ENCODE results near the gene IMPDH2. TPM values are rescaled to one million over a fixed set of nuclear protein-coding genes. Genes with fewer than 3 reads are reported as not detected.

IMPDH2 gene
- total and polyA plus RNA-seq, 2 experiments from 2014 or later: 121 to 210 TPM

DNA sequence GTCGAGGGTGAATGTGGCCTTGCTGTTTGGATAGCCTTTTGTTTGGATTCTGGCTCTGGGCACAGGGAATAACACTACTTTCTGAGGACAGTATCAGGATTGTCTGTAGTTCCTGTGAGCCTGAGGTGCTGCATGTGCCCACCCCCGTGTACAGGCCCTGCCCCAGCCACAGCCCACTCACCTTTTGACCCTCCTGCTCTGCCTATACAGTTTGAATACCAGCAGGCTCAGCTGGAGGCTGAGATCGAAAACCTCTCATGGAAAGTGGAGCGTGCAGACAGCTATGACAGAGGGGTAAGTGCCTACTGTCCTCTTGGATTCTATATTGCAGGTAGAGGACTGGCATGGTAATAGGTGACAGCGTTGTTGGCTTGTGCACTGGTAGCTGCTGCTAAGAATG, 46.5 kb downstream of the IMPDH2 start:
- DNase-seq: no peak
- Histone ChIP-seq H3K27ac (no peak overlapping the region), H3K9me2 (ENCODE audit: insufficient read depth) (no peaks in the 10 kb centered on the region), H3K9me3 (ENCODE audit: low read depth) (no peaks in the 10 kb centered on the region), H3K4me1 (ENCODE audit: insufficient read depth) (no peaks in the 10 kb centered on the region), H3K27me3 (replicated peaks; ENCODE audit: insufficient read depth) (no peaks in the 10 kb centered on the region), H4K20me1 (ENCODE audit: insufficient read depth) (no peaks in the 10 kb centered on the region), H3F3A (ENCODE audit: insufficient read depth) (0 out of 2 replicates have a peak, but pooled peaks cover 6% of the 10 kb centered on the region), H3K79me2 (ENCODE audit: insufficient read depth) (no peaks in the 10 kb centered on the region), H2AFZ (no peak overlapping the region), H3K4me3 (no peak overlapping the region), H3K36me3 (ENCODE audit: low read depth) (peaks cover 17% of the 10 kb centered on the region), H3K9ac (no peak overlapping the region), H3K4me2 (ENCODE audit: unreplicated experiment) (no peak overlapping the region)
- in situ Hi-C loops (cut with MboI): no loop called here
- 57 to 71% methylated on average over 5 of the region's 5 CpGs for WGBS, 2 experiments (ENCODE audit: low coverage in 1 of 2, low lambda C conversion rate in 2 of 2, missing lambda C conversion rate in 2 of 2)
- TF ChIP-seq EZH2 (IDR thresholded peaks at IDR 0.05; ENCODE audit: insufficient read depth, poor library complexity, severe bottlenecking) (no peak), EZH2phosphoT487 (IDR thresholded peaks at IDR 0.05; ENCODE audit: insufficient read depth, low read depth) (no peak)

DNA sequence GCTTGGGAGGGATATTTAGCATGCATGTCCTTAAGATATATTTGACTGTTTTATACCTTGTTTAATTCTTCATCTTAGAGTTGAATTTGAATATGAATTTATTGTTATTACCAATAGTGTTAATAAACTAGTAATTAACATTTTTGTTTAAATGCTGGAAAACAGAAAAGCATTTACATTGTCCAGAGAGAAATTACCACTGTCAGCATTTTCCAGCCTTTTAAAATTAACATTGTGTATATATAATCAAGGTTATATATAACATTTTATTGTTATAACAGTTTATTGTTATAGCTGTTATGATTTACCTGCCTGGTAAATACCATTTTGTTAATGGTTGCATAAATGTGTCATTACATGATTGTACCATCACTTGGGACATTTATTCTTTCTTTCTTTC, 47.2 kb downstream of the IMPDH2 start:
- H3K4me2 ChIP-seq (ENCODE audit: unreplicated experiment): no peak overlapping the region
- no peak overlapping the region for H2AFZ ChIP-seq
- no peak for DNase-seq
- H3F3A ChIP-seq (ENCODE audit: insufficient read depth): 0 out of 2 replicates have a peak, but pooled peaks cover 6% of the 10 kb centered on the region
- no peaks in the 10 kb centered on the region for H4K20me1 ChIP-seq (ENCODE audit: insufficient read depth)
- in situ Hi-C loops (cut with MboI): no loop called here
- H3K9me3 ChIP-seq (ENCODE audit: low read depth): no peaks in the 10 kb centered on the region
- H3K4me1 ChIP-seq (ENCODE audit: insufficient read depth): no peaks in the 10 kb centered on the region
- H3K4me3 ChIP-seq: no peak overlapping the region
- no peaks in the 10 kb centered on the region for H3K27me3 ChIP-seq (replicated peaks; ENCODE audit: insufficient read depth)
- TF ChIP-seq EZH2phosphoT487 (IDR thresholded peaks at IDR 0.05; ENCODE audit: insufficient read depth, low read depth) (no peak), EZH2 (IDR thresholded peaks at IDR 0.05; ENCODE audit: insufficient read depth, poor library complexity, severe bottlenecking) (no peak)
- H3K9me2 ChIP-seq (ENCODE audit: insufficient read depth): no peaks in the 10 kb centered on the region
- H3K27ac ChIP-seq: no peak overlapping the region
- no peak overlapping the region for H3K9ac ChIP-seq
- peaks cover 22% of the 10 kb centered on the region for H3K36me3 ChIP-seq (ENCODE audit: low read depth)
- H3K79me2 ChIP-seq (ENCODE audit: insufficient read depth): no peaks in the 10 kb centered on the region

DNA sequence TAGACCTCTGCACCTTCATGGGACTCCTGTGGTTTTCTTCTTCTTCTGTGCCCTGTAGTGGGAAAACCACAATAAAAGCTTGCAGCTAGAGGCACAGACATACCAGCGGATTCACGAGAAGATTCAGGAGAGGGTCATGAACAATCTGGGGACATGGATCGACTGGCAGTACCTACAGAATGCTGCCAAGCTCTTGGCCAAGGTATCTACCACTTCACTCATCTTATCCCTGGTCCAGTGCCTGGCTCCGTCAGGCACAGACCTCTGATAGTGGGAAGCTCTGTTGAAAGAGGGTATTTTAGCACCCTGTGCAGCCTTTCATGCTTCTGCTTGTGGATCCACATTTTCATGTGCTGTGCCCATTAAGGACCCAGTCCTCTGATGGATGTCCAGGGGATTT, 48.9 kb downstream of the IMPDH2 start:
- Histone ChIP-seq H3K79me2 (ENCODE audit: insufficient read depth) (no peaks in the 10 kb centered on the region), H3F3A (ENCODE audit: insufficient read depth) (0 out of 2 replicates have a peak, but pooled peaks cover 6% of the 10 kb centered on the region), H3K27ac (no peak overlapping the region), H3K4me2 (ENCODE audit: unreplicated experiment) (no peak overlapping the region), H4K20me1 (ENCODE audit: insufficient read depth) (no peaks in the 10 kb centered on the region), H3K4me1 (ENCODE audit: insufficient read depth) (no peaks in the 10 kb centered on the region), H3K9me3 (ENCODE audit: low read depth) (no peaks in the 10 kb centered on the region), H3K9me2 (ENCODE audit: insufficient read depth) (no peaks in the 10 kb centered on the region), H2AFZ (no peak overlapping the region), H3K36me3 (ENCODE audit: low read depth) (peaks cover 34% of the 10 kb centered on the region), H3K9ac (no peak overlapping the region), H3K27me3 (replicated peaks; ENCODE audit: insufficient read depth) (no peaks in the 10 kb centered on the region), H3K4me3 (no peak overlapping the region)
- no peak for DNase-seq
- in situ Hi-C loops (cut with MboI): no loop called here
- TF ChIP-seq EZH2phosphoT487 (IDR thresholded peaks at IDR 0.05; ENCODE audit: insufficient read depth, low read depth) (no peak), EZH2 (IDR thresholded peaks at IDR 0.05; ENCODE audit: insufficient read depth, poor library complexity, severe bottlenecking) (no peak)
- 82 to 95% methylated on average over 4 of the region's 4 CpGs for WGBS, 2 experiments (ENCODE audit: low coverage in 1 of 2, low lambda C conversion rate in 2 of 2, missing lambda C conversion rate in 2 of 2)

DNA sequence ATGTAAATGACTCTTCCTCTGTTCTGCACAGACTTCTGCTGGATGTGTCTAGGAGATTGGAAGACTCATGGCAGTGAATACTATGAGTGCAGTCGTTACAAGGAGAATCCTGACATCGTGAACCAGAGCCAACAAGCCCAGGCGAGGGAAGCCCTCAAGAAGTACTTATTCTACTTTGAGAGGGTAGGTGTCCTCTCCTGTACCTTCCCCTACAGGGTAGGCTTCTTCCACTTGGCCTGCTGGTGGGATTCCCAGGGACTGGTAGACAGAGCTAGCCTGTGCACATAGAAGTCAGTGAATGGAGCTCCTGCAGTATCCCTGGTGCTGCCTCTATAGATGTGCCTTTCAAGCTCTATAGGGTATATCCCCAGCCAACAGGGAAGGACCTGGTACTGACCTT, 49.7 kb downstream of the IMPDH2 start:
- peaks cover 42% of the 10 kb centered on the region for H3K36me3 ChIP-seq (ENCODE audit: low read depth)

More for the DNA sequence above, 49.7 kb downstream of the IMPDH2 start:
- DNase-seq: no peak
- TF ChIP-seq EZH2 (IDR thresholded peaks at IDR 0.05; ENCODE audit: insufficient read depth, poor library complexity, severe bottlenecking): no peak
- TF ChIP-seq EZH2phosphoT487 (IDR thresholded peaks at IDR 0.05; ENCODE audit: insufficient read depth, low read depth): no peak
- Histone ChIP-seq H3K27me3 (replicated peaks; ENCODE audit: insufficient read depth) (no peaks in the 10 kb centered on the region), H3K79me2 (ENCODE audit: insufficient read depth) (no peaks in the 10 kb centered on the region), H3K4me2 (ENCODE audit: unreplicated experiment) (no peak overlapping the region), H2AFZ (no peak overlapping the region), H3K4me1 (ENCODE audit: insufficient read depth) (no peaks in the 10 kb centered on the region), H4K20me1 (ENCODE audit: insufficient read depth) (no peaks in the 10 kb centered on the region), H3K27ac (no peak overlapping the region), H3F3A (ENCODE audit: insufficient read depth) (0 out of 2 replicates have a peak, but pooled peaks cover 1% of the 10 kb centered on the region), H3K9me2 (ENCODE audit: insufficient read depth) (no peaks in the 10 kb centered on the region), H3K9me3 (ENCODE audit: low read depth) (no peaks in the 10 kb centered on the region), H3K9ac (no peak overlapping the region), H3K4me3 (no peak overlapping the region)
- 95 to 96% methylated on average over 3 of the region's 3 CpGs for WGBS, 2 experiments (ENCODE audit: low coverage in 1 of 2, low lambda C conversion rate in 2 of 2, missing lambda C conversion rate in 2 of 2)
- in situ Hi-C loops (cut with MboI): no loop called here

MicroRNAs encoded within 50 kb of the gene (microRNA counts, 767-probe panel; counts per million panel counts)
- microRNA hsa-miR-191-5p (7,863 counts per million, percentile 97 among the panel's probes with 10 or more counts), microRNA hsa-miR-425-5p (447 counts per million, percentile 86 among the panel's probes with 10 or more counts)

Small RNAs within 50 kb of the gene (microRNA-seq; reads per million reads assigned to microRNA genes)
- gene MIR191 (ENCODE audit: borderline number of aligned reads) (8,235 reads per million, percentile 94 among the genes with 10 or more reads in this experiment), gene MIR425 (ENCODE audit: borderline number of aligned reads) (1,388 reads per million, percentile 80 among the genes with 10 or more reads in this experiment)

Small RNAs within 50 kb of the gene (small RNA-seq; reads per million reads assigned to genes)
- gene MIR191 (ENCODE audit: low read depth, low replicate concordance) (230 reads per million, percentile 97 among the genes with 10 or more reads in this experiment), gene MIR425 (ENCODE audit: low read depth, low replicate concordance) (1.5 reads per million, percentile 57 among the genes with 10 or more reads in this experiment)

Other genes with a start within 250 kb of the IMPDH2 start
- gene PRKAR2A, start 181.5 kb downstream of the IMPDH2 start, total RNA-seq (2014; rRNA removed; shearing (Covaris generic)): 26.8 and 29.3 TPM in 2 replicates
- 11.8 and 12.2 TPM in 2 replicates for gene PRKAR2A, start 181.5 kb downstream of the IMPDH2 start, polyA plus RNA-seq (2016; fragmentation: Nextera tagmentation; extraction: Ambion mirVana)
- gene SLC25A20, start 130.5 kb downstream of the IMPDH2 start, total RNA-seq (2014; rRNA removed; shearing (Covaris generic)): 22.0 and 26.2 TPM in 2 replicates
- gene SLC25A20, start 130.5 kb downstream of the IMPDH2 start, polyA plus RNA-seq (2016; fragmentation: Nextera tagmentation; extraction: Ambion mirVana): 20.3 and 21.0 TPM in 2 replicates
- 80.8 and 102 TPM in 2 replicates for gene ARIH2, start 110.6 kb downstream of the IMPDH2 start, total RNA-seq (2014; rRNA removed; shearing (Covaris generic))
- 48.4 and 59.7 TPM in 2 replicates for gene ARIH2, start 110.6 kb downstream of the IMPDH2 start, polyA plus RNA-seq (2016; fragmentation: Nextera tagmentation; extraction: Ambion mirVana)
- gene P4HTM, start 39.2 kb downstream of the IMPDH2 start, total RNA-seq (2014; rRNA removed; shearing (Covaris generic)): 38.3 and 53.6 TPM in 2 replicates
- gene P4HTM, start 39.2 kb downstream of the IMPDH2 start, polyA plus RNA-seq (2016; fragmentation: Nextera tagmentation; extraction: Ambion mirVana): 29.7 and 30.4 TPM in 2 replicates
- 56.1 and 60.8 TPM in 2 replicates for gene WDR6, start 22.0 kb downstream of the IMPDH2 start, total RNA-seq (2014; rRNA removed; shearing (Covaris generic))
- gene WDR6, start 22.0 kb downstream of the IMPDH2 start, polyA plus RNA-seq (2016; fragmentation: Nextera tagmentation; extraction: Ambion mirVana): 50.3 and 51.3 TPM in 2 replicates
- gene DALRD3, start 10.8 kb downstream of the IMPDH2 start, total RNA-seq (2014; rRNA removed; shearing (Covaris generic)): 65.3 and 88.9 TPM in 2 replicates
- gene DALRD3, start 10.8 kb downstream of the IMPDH2 start, polyA plus RNA-seq (2016; fragmentation: Nextera tagmentation; extraction: Ambion mirVana): 40.2 and 43.3 TPM in 2 replicates
- 129 and 132 TPM in 2 replicates for gene NDUFAF3, start 7.3 kb downstream of the IMPDH2 start, total RNA-seq (2014; rRNA removed; shearing (Covaris generic))
- 211 and 218 TPM in 2 replicates for gene NDUFAF3, start 7.3 kb downstream of the IMPDH2 start, polyA plus RNA-seq (2016; fragmentation: Nextera tagmentation; extraction: Ambion mirVana)
- 75.6 and 107 TPM in 2 replicates for gene QRICH1, start 64.7 kb upstream of the IMPDH2 start, total RNA-seq (2014; rRNA removed; shearing (Covaris generic))
- gene QRICH1, start 64.7 kb upstream of the IMPDH2 start, polyA plus RNA-seq (2016; fragmentation: Nextera tagmentation; extraction: Ambion mirVana): 29.0 and 29.3 TPM in 2 replicates
- gene QARS1, start 75.4 kb upstream of the IMPDH2 start, total RNA-seq (2014; rRNA removed; shearing (Covaris generic)): 201 and 240 TPM in 2 replicates
- gene QARS1, start 75.4 kb upstream of the IMPDH2 start, polyA plus RNA-seq (2016; fragmentation: Nextera tagmentation; extraction: Ambion mirVana): 87.0 and 94.8 TPM in 2 replicates
- gene USP19, start 91.4 kb upstream of the IMPDH2 start, total RNA-seq (2014; rRNA removed; shearing (Covaris generic)): 31.6 and 46.4 TPM in 2 replicates
- gene USP19, start 91.4 kb upstream of the IMPDH2 start, polyA plus RNA-seq (2016; fragmentation: Nextera tagmentation; extraction: Ambion mirVana): 16.3 and 17.0 TPM in 2 replicates
- 894 and 1,064 TPM in 2 replicates for gene LAMB2, start 103.7 kb upstream of the IMPDH2 start, total RNA-seq (2014; rRNA removed; shearing (Covaris generic))
- 539 and 542 TPM in 2 replicates for gene LAMB2, start 103.7 kb upstream of the IMPDH2 start, polyA plus RNA-seq (2016; fragmentation: Nextera tagmentation; extraction: Ambion mirVana)
- 35.4 and 39.7 TPM in 2 replicates for gene CCDC71, start 136.9 kb upstream of the IMPDH2 start, total RNA-seq (2014; rRNA removed; shearing (Covaris generic))
- gene CCDC71, start 136.9 kb upstream of the IMPDH2 start, polyA plus RNA-seq (2016; fragmentation: Nextera tagmentation; extraction: Ambion mirVana): 1.5 and 1.7 TPM in 2 replicates
- 19.5 and 22.5 TPM in 2 replicates for gene KLHDC8B, start 142.2 kb upstream of the IMPDH2 start, total RNA-seq (2014; rRNA removed; shearing (Covaris generic))
- gene KLHDC8B, start 142.2 kb upstream of the IMPDH2 start, polyA plus RNA-seq (2016; fragmentation: Nextera tagmentation; extraction: Ambion mirVana): 13.5 and 15.4 TPM in 2 replicates
- gene C3orf62, start 247.8 kb upstream of the IMPDH2 start, total RNA-seq (2014; rRNA removed; shearing (Covaris generic)): 0.25 and 2.9 TPM in 2 replicates
- 1.5 and 1.6 TPM in 2 replicates for gene C3orf62, start 247.8 kb upstream of the IMPDH2 start, polyA plus RNA-seq (2016; fragmentation: Nextera tagmentation; extraction: Ambion mirVana)